Effector memory CD4-positive, alpha-beta T cell (primary cell): ENCODE data around the gene PTPRT.

Experiments
- DNase-seq, 3 donors: peaks; one replicate each; pipeline ENCODE4 v3.0.0-alpha.2; 2020
- H3K27ac ChIP-seq: 2 replicates; pipeline ENCODE4 v1.7.0; 2013; ENCODE audit warnings: mild to moderate bottlenecking, low read length, moderate library complexity; ENCODE audit not compliant: insufficient read depth, poor library complexity, severe bottlenecking
- H3K27me3 ChIP-seq: replicated peaks from 2 replicates; pipeline ENCODE4 v1.7.0; 2013; ENCODE audit warnings: mild to moderate bottlenecking, low read length; ENCODE audit not compliant: insufficient read depth, control insufficient read depth, poor library complexity, severe bottlenecking
- H3K36me3 ChIP-seq: 2 replicates; pipeline ENCODE4 v1.7.0; 2013; ENCODE audit warnings: mild to moderate bottlenecking, low read length, moderate library complexity; ENCODE audit not compliant: control insufficient read depth, insufficient read depth
- H3K4me1 ChIP-seq: 2 replicates; pipeline ENCODE4 v1.7.0; 2013; ENCODE audit warnings: low read length, mild to moderate bottlenecking; ENCODE audit not compliant: control insufficient read depth, insufficient read depth, poor library complexity, severe bottlenecking
- H3K4me3 ChIP-seq: 2 replicates; pipeline ENCODE4 v1.7.0; 2013; ENCODE audit warnings: low read length, low read depth, mild to moderate bottlenecking; ENCODE audit not compliant: insufficient read depth, poor library complexity, severe bottlenecking
- H3K9me3 ChIP-seq: 2 replicates; pipeline ENCODE4 v1.7.0; 2013; ENCODE audit warnings: mild to moderate bottlenecking, low read length, moderate library complexity; ENCODE audit not compliant: control insufficient read depth

Gene PTPRT

GRCh38 chr20:43068482-43068881 lies 121.2 kb downstream of the PTPRT start:
- H3K27me3 ChIP-seq = no peaks in the 10 kb centered on the region
- H3K9me3 ChIP-seq = no peaks in the 10 kb centered on the region
- H3K27ac ChIP-seq = no peak overlapping the region
- no peaks in the 10 kb centered on the region for H3K36me3 ChIP-seq
- no peak for DNase-seq
- H3K4me1 ChIP-seq = no peaks in the 10 kb centered on the region
- no peak overlapping the region for H3K4me3 ChIP-seq

- Histone ChIP-seq H3K9me3 (no peaks in the 10 kb centered on the region), H3K27ac (no peak overlapping the region), H3K27me3 (no peaks in the 10 kb centered on the region), H3K36me3 (no peaks in the 10 kb centered on the region), H3K4me3 (no peak overlapping the region), H3K4me1 (no peaks in the 10 kb centered on the region)
- no peak for DNase-seq
Observed at GRCh38 chr20:43066125-43066524, 123.6 kb downstream of the PTPRT start.

- H3K4me3 ChIP-seq = no peak overlapping the region
- no peaks in the 10 kb centered on the region for H3K27me3 ChIP-seq
- H3K4me1 ChIP-seq = no peaks in the 10 kb centered on the region
- no peaks in the 10 kb centered on the region for H3K36me3 ChIP-seq
- no peak for DNase-seq
- no peaks in the 10 kb centered on the region for H3K9me3 ChIP-seq
- no peak overlapping the region for H3K27ac ChIP-seq
Observed at GRCh38 chr20:43065299-43065698, 124.4 kb downstream of the PTPRT start.

- no peaks in the 10 kb centered on the region for H3K4me1 ChIP-seq
- no peak for DNase-seq
- no peak overlapping the region for H3K4me3 ChIP-seq
- H3K27me3 ChIP-seq = no peaks in the 10 kb centered on the region
- no peaks in the 10 kb centered on the region for H3K36me3 ChIP-seq
- no peak overlapping the region for H3K27ac ChIP-seq
- H3K9me3 ChIP-seq = no peaks in the 10 kb centered on the region
Observed at GRCh38 chr20:43058077-43058476, 131.6 kb downstream of the PTPRT start.

GRCh38 chr20:43057317-43057716 lies 132.4 kb downstream of the PTPRT start:
- H3K27me3 ChIP-seq = no peaks in the 10 kb centered on the region
- H3K36me3 ChIP-seq = no peaks in the 10 kb centered on the region
- H3K27ac ChIP-seq = no peak overlapping the region
- H3K9me3 ChIP-seq = no peaks in the 10 kb centered on the region
- no peak for DNase-seq
- H3K4me3 ChIP-seq = no peak overlapping the region
- no peaks in the 10 kb centered on the region for H3K4me1 ChIP-seq

- Histone ChIP-seq H3K9me3 (no peaks in the 10 kb centered on the region), H3K4me3 (no peak overlapping the region), H3K36me3 (no peaks in the 10 kb centered on the region), H3K4me1 (no peaks in the 10 kb centered on the region), H3K27ac (no peak overlapping the region), H3K27me3 (no peaks in the 10 kb centered on the region)
- DNase-seq = no peak
Observed at GRCh38 chr20:43055181-43055884, 134.4 kb downstream of the PTPRT start.

GRCh38 chr20:43052532-43052931 lies 137.2 kb downstream of the PTPRT start:
- Histone ChIP-seq H3K27ac (no peak overlapping the region), H3K4me1 (no peaks in the 10 kb centered on the region), H3K27me3 (no peaks in the 10 kb centered on the region), H3K9me3 (no peaks in the 10 kb centered on the region), H3K4me3 (no peak overlapping the region), H3K36me3 (no peaks in the 10 kb centered on the region)
- DNase-seq = no peak

GRCh38 chr20:43046966-43047365 lies 142.7 kb downstream of the PTPRT start:
- no peaks in the 10 kb centered on the region for H3K36me3 ChIP-seq
- H3K27me3 ChIP-seq = no peaks in the 10 kb centered on the region
- no peaks in the 10 kb centered on the region for H3K9me3 ChIP-seq
- no peak overlapping the region for H3K27ac ChIP-seq
- H3K4me1 ChIP-seq = no peaks in the 10 kb centered on the region
- no peak overlapping the region for H3K4me3 ChIP-seq
- no peak for DNase-seq

- H3K4me3 ChIP-seq = no peak overlapping the region
- no peaks in the 10 kb centered on the region for H3K4me1 ChIP-seq
- no peak overlapping the region for H3K27ac ChIP-seq
- no peak for DNase-seq
- H3K36me3 ChIP-seq = no peaks in the 10 kb centered on the region
- H3K27me3 ChIP-seq = no peaks in the 10 kb centered on the region
- no peaks in the 10 kb centered on the region for H3K9me3 ChIP-seq
Observed at GRCh38 chr20:43043887-43044286, 145.8 kb downstream of the PTPRT start.

- H3K27me3 ChIP-seq = no peaks in the 10 kb centered on the region
- no peak for DNase-seq
- no peaks in the 10 kb centered on the region for H3K4me1 ChIP-seq
- H3K36me3 ChIP-seq = no peaks in the 10 kb centered on the region
- H3K27ac ChIP-seq = no peak overlapping the region
- H3K4me3 ChIP-seq = no peak overlapping the region
- no peaks in the 10 kb centered on the region for H3K9me3 ChIP-seq
Observed at GRCh38 chr20:43040427-43040826, 149.3 kb downstream of the PTPRT start.
